Measurements from ENCODE around the gene SLC18A3.

SLC18A3 gene

GRCh38 chr10:49645871-49646870 is 36.1 kb downstream of the SLC18A3 start:
- DNase-seq (ENCODE audit: low read depth, low spot score): no peak
- ChIA-PET CTCF (no interaction called here), POLR2A (no interaction called here)
- H3K4me3 ChIP-seq (ENCODE audit: low read depth, low read length): no peak overlapping the region
- TF ChIP-seq, protein P1, sequence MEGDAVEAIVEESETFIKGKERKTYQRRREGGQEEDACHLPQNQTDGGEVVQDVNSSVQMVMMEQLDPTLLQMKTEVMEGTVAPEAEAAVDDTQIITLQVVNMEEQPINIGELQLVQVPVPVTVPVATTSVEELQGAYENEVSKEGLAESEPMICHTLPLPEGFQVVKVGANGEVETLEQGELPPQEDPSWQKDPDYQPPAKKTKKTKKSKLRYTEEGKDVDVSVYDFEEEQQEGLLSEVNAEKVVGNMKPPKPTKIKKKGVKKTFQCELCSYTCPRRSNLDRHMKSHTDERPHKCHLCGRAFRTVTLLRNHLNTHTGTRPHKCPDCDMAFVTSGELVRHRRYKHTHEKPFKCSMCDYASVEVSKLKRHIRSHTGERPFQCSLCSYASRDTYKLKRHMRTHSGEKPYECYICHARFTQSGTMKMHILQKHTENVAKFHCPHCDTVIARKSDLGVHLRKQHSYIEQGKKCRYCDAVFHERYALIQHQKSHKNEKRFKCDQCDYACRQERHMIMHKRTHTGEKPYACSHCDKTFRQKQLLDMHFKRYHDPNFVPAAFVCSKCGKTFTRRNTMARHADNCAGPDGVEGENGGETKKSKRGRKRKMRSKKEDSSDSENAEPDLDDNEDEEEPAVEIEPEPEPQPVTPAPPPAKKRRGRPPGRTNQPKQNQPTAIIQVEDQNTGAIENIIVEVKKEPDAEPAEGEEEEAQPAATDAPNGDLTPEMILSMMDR (IDR thresholded peaks at IDR 0.05; ENCODE audit: insufficient read depth, low read length, missing control alignments): no peak

GRCh38 chr10:49647554-49647953 is 37.4 kb downstream of the SLC18A3 start:
- DNase-seq (ENCODE audit: low read depth, low spot score): no peak
- TF ChIP-seq, protein P1 (IDR thresholded peaks at IDR 0.05; ENCODE audit: insufficient read depth, low read length, missing control alignments): no peak
- CTCF ChIA-PET: no interaction called here
- no peak overlapping the region for H3K4me3 ChIP-seq (ENCODE audit: low read depth, low read length)
- POLR2A ChIA-PET: no interaction called here

GRCh38 chr10:49647985-49648795 is 38.1 kb downstream of the SLC18A3 start:
- ChIA-PET CTCF (no interaction called here), POLR2A (no interaction called here)
- DNase-seq (ENCODE audit: low read depth, low spot score): no peak
- no peak overlapping the region for H3K4me3 ChIP-seq (ENCODE audit: low read depth, low read length)
- TF ChIP-seq, protein P1 (IDR thresholded peaks at IDR 0.05; ENCODE audit: insufficient read depth, low read length, missing control alignments): no peak

GRCh38 chr10:49649294-49649693 is 39.2 kb downstream of the SLC18A3 start:
- TF ChIP-seq, protein P1 (IDR thresholded peaks at IDR 0.05; ENCODE audit: insufficient read depth, low read length, missing control alignments): no peak
- CTCF ChIA-PET: interaction anchor here (1.4 kb wide), 1 partner anchor 242 kb away, joined by 4 read pairs; no protein-coding TSS in a partner anchor
- H3K4me3 ChIP-seq (ENCODE audit: low read depth, low read length): no peak overlapping the region
- POLR2A ChIA-PET: no interaction called here
- no peak for DNase-seq (ENCODE audit: low read depth, low spot score)

- TF ChIP-seq, protein P1 (IDR thresholded peaks at IDR 0.05; ENCODE audit: insufficient read depth, low read length, missing control alignments): no peak
- no peak for DNase-seq (ENCODE audit: low read depth, low spot score)
- POLR2A ChIA-PET: no interaction called here
- no peak overlapping the region for H3K4me3 ChIP-seq (ENCODE audit: low read depth, low read length)
- CTCF ChIA-PET: interaction anchor here (1.4 kb wide), 1 partner anchor 242 kb away, joined by 4 read pairs; no protein-coding TSS in a partner anchor
Observed at GRCh38 chr10:49649936-49650723, 40.0 kb downstream of the SLC18A3 start.

All from AG04449 (cell line).